NCI-H1436 treated with DMSO at 0.1 percent for 48 hours (cell line): ENCODE data around the gene SPAG9.
"Not testable (repeated sequence)": the region's sequence is repeated elsewhere in the genome, so short reads cannot be mapped to it uniquely, and the experiment has no call there.

ENCODE experiments used
- DNase-seq: peaks from one replicate; lab custom pipeline; 2025; lab: John Stamatoyannopoulos, UW

Gene SPAG9

GRCh38 chr17:51142597-51142996, 21.9 kb upstream of the SPAG9 start:
- no peak for DNase-seq

- no peak for DNase-seq
Observed at GRCh38 chr17:51135956-51136355, 15.3 kb upstream of the SPAG9 start.

DNA sequence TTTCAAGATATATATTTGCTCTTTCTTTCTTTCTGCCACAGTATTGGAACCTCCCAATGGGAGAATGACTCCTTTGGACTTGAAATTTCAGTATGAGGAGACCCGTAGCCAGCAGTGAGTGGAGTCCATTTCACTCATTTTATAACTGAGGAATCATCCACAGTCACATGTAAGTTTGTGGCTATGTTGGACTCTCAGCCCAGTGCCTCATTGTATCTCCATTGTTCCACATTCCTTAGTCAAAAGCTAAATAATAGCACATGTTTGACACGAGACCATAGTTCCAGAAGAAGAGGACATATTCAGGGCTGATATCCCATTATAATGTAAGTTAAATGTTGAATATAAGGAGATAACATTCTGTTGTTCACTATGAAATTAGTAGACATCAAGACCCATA, 12.7 kb upstream of the SPAG9 start:
- DNase-seq: no peak

GRCh38 chr17:51132964-51133319, 12.3 kb upstream of the SPAG9 start:
- no peak for DNase-seq

DNA sequence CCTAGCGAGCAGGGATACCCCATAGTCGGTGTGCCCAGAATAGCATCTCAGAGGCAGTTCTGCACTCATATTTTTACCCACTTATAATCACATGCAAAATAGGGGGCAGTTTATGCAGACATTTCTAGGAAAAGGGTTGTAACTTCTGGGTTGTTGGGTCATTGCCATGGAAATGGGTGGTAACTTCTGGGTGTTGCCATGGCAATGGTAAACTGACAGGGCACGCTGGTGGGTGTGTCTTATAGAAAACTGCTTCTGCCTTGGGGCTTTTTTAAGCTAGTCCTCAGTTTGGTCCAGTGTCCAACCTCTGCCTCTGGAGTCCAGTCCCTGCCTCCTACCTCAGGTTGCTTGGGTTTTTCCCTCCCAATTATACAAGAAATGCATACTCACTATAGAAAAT, 7.4 kb upstream of the SPAG9 start:
- DNase-seq: no peak

DNA sequence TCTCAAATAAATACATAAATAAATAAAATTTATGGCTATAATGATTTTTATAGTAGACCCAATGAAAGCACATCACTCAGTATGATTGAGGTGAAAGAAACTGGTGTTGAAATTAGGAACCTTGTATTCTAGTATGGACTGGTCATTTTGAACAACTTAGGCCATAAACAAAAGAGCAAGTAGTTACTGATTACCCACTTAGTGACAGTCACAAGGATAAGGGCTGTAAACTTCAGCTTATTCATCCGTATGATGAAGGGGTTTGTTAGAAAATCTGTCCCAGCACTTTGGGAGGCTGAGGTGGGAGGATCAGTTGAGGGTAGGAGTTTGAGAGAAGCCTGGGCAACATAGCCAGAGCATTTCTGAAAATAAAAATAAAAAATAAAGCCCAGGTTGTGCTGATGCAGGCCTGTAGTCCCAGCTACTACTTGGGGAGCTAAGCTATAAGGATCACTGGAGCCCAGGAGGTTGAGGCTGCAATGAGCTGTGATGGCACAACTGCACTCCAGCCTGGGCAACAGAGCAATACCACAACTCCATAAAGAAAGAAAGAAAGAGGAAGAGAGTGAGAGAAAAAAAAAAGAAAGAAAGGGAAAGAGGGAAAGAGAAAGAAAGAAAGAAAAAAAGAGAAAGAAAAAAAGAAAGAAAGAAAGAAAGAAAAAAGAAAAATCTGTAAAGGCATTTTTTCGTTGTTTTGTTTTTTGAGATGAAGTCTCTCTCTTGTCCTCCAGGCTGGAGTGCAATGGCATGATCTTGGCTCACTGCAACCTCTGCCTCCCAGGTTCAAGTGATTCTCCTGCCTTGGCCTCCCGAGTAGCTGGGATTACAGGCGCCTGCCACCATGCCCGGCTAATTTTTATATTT, 4.2 kb upstream of the SPAG9 start:
- DNase-seq: no peak

- not testable (repeated sequence) for DNase-seq
Observed at GRCh38 chr17:51122473-51123115, 1.9 kb upstream of the SPAG9 start.

DNA sequence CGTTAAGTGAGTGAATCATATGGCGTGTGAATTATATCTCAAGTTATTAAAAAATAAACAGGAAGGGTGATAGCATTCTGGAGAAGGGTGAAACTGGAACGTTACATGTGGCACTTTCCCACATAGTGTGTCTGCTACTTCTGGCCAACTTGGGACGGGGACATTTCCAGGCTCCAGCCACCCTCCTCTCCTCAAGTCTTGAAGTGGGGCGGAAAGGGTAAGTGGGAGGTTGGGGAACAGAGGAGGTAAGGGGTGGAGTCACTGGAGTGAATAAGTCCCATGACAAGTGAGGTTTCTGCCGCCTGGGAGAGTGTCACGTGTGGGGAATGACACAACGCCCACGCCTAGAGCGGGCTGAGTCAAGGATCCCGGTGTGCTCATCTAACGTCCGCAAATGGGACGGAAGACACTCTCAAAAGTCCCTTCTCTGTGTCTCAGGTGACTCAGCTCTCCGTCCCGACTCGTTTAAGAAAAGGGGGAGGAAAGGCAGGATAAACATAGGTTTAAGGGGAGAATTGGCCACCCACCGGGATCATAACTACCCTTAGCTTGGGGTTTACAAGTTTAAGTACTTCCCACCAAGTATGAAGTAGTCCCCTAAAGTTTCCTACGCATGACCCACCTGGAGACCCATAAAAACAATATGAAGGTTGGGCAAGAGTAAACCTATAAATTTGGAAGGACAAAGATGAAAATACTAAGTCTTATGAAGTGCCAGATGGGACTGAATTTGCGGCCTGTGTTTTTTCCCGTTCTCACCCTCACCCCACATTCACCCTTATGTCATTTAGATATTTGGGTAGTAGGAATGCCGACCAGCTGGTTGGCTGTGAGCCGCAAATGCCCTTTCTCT, 1.2 kb upstream of the SPAG9 start:
- no peak for DNase-seq

- DNase-seq: no peak
Observed at GRCh38 chr17:51120357-51120738, 320 bp downstream of the SPAG9 start.

DNA sequence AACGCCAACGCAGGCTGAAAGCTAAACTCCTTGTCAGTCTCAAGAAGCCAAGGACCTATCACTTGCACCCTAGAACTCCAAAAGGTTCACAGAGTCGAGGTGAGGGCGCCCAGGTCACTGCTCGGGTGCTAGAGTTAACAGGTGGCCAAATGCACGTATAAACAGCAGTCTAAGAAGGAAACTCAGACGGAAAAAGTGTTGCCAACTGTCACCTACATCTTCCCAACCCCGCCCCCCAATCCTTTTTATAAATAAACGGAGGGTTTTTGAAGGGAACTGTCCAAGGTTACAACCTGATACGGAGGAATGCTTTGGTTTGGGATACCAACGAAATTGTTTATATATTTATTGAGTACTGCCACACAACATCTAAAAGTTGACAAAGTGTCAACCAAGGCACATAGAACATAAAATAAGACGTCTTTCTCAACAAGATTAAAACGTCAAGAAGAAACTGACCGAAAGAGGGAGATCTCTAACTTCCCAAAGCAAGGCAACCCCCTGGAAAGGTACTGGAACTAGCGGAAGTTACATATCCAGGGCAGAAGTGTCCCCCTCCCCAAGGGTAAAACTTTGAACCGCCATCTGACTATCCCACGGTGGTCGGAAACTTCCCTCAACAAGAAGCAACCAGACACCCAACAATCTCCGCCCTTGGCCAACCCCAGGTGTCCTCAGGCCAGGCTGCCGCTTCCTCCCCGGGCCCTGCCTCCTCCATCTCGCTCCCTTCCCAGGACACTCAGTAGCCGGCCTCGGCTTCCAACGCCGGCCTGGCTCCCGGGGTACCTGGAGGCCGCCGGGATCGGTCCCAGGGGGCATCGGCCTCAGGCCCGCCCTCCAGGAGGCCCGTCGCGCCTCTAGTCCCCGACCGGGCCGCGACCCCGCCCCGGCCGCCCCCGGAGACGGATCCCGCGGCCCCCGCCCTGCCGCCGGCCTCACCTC, 982 bp downstream of the SPAG9 start:
- no peak for DNase-seq

DNA sequence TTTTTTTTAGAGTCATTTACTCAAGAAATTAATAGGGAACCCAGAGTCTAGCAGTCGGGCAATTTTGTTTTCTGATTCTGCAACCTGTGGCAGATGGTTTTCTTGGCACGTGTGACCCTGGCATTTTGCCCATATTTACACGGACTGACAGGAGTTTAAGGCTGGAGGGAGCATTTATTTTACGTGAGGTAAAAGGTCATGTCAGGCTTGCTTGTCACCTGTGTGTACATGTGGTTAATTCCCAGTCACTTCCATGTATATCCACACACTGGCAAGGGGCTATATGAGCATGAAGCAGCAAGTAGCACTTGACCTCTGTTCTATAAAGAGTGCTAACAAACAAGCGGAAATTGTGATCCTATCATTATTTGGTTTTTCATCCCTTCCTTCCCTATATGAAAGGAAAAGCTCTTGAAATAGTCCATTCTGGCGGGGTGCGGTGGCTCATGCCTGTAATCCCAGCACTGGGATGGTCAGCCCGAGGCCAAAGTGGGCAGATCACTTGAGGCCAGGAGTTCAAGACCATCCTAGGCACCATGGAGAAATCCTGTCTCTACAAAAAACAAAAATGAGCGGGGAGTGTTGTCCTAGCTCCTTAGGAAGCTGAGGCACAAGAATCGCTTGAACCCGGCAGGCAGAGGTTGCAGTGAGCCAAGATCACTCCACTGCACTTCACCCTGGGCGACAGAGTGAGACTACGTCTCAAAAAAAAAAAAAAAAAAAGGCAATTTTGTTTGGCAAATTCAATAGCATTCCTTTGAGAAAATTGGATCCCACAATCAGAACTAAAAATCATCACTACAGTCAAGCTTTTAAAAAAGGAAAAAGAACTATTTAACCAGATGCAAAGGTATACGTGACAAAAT, 2.1 kb downstream of the SPAG9 start:
- DNase-seq: no peak

GRCh38 chr17:51115179-51115578, 5.5 kb downstream of the SPAG9 start:
- DNase-seq: no peak

- not testable (repeated sequence) for DNase-seq
Observed at GRCh38 chr17:51112303-51113222, 8.1 kb downstream of the SPAG9 start.

DNA sequence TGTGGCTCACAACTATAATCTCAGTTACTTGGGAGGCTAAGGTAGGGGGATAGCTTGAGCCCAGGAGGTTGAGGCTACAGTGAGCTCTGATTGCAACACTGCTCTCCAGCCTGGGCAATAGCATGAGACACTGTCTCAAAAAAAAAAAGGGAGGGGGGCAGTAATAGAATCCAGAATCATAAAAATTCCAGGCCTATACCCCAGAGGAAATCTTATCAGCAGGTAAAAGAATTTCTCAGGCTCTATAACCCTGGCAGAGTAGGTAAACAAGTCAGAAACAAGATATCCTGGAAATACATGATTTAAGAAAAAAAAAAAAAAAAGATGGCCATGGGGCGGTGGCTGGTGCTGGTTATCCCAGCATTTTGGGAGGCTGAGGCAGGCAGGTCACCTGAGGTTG, 12.9 kb downstream of the SPAG9 start:
- DNase-seq: no peak

DNA sequence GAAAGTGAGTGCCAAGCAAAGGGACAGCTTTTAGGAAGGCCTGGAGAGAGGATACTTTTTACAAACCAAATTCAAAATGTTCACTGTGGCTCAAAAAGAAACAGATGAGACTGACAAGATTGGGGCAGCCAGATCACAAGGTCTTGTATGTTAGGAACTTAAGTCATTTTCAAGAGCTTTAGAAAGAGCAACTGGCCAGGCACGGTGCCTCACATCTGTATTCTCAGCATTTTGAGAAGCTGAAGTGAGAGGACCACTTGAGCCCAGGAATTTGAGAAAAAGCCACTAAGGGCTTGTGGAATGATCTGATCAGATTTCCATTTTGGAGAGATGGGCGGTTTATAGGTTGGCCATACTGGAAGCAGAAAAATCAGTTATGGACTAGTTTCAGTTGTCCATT, 17.2 kb downstream of the SPAG9 start:
- DNase-seq: no peak

DNA sequence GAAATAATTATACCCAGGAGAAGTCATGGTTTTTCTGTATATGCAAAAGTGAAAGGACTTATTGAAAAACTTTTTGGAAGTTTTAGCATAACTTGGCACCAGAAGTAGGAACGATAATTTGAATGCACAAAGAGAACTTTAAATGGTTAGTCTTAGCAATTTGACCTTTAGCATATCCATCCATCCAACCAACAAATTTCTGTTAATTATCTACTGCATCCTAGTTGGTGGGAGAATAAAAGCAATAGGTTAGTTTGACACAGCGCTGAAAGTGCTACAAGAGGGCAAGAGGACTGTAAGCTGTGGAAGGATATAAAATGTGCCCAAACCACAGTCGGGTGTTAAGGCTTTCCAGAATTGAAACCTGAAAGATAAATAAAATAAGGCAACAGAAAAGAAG, 17.6 kb downstream of the SPAG9 start:
- no peak for DNase-seq

DNA sequence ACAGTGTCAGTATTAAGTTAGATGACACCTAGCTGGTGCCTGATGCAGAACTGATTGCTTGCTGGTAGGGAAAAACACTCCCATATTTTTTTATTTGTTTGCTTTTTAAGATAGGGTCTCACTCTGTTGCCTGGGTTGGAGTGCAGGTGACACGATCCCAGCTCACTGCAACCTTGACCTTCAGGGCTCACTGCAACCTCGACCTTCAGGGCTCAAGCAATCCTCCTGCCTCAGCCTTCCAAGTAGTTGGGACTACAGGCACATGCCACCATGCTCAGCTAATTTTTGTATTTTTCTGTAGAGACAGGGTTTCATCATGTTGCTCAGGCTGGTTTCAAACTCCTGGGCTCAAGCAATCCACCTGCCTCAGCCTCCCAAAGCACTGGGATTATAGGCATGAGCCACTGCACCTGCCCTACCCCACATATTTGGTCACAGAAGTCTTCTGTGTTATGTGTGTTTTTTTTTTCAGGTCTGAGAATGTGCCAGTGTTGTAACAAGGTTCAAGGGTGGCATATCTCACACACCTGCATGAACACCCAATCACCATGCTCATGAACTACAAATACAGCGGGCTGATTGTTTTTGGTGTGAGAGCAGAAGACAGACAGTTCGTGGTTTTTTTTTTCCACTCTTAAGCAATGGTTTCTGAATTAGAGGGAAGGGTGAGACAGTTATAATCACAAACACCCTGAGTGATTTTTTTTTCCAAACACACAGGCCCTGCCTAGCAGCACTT, 22.8 kb downstream of the SPAG9 start:
- no peak for DNase-seq

- DNase-seq: peak; percentile 84
Observed at GRCh38 chr17:51091635-51092034, 29.0 kb downstream of the SPAG9 start.

GRCh38 chr17:51088868-51089267, 31.8 kb downstream of the SPAG9 start:
- not testable (repeated sequence) for DNase-seq
